Heart left ventricle (tissue), 13 donors: ENCODE data around the gene PTGFRN.

Experiments used
- CTCF ChIP-seq, 12 donors: fragments of 200-600 bp; sonication (generic) in 4 of 12; IDR thresholded peaks; one replicate each; pipeline versions ENCODE4 v1.5.0 to v1.8.0; 2018 to 2022; ENCODE audit warnings: antibody characterized with exemption in 12 of 12, mild to moderate bottlenecking in 5 of 12
- POLR2A ChIP-seq, 2 donors: fragments of 450-650 bp; IDR thresholded peaks; one replicate each; pipeline ENCODE4 v1.6.1; 2017; ENCODE audit warnings: antibody characterized with exemption in 2 of 2, mild to moderate bottlenecking in 2 of 2, moderate library complexity in 2 of 2
- donor health status: ischemic (EF 13 %, LVEDD 7.1; RV severe dilation, severe dysfunction).
- donor health status: DM: no; HTN: yes; CAD: no.
- donor health status: DM: no; HTN: no; CAD: no.
- donor health status: ischemic (EF 25% LVEDD 6.9; RV normal size, moderate dysfunction).
- donor health status: ischemic (EF 25% LVEDD 5.7; RV mildly dilated, moderate dysfunction).
- donor health status: ischemic (EF 35%, LVEDD 5.7; RV mildly dilated, moderate dysfunction).
- donor health status: nonischemic (EF 11% LVEDD 7.7; RV severe dilation, severe dysfunction).
- donor health status: DM: yes; HTN: yes; CAD: no.
- donor health status: PGD.
- donor health status: ischemic (EF 29% LVEDD 5.4; RV normal size, mild dysfunction).
- donor health status: nonischemic (EF 23%, LVEDD 6.1; RV moderate dilation, normal function).

GRCh38 chr1:117029685-117030084, 120.0 kb downstream of the PTGFRN start:
- TF ChIP-seq CTCF (IDR thresholded peaks at IDR 0.05) = no peak
- TF ChIP-seq POLR2A (IDR thresholded peaks at IDR 0.05) = no peak
